Measurements from ENCODE around the gene LENEP. TPM values are rescaled to one million over a fixed set of nuclear protein-coding genes. Genes with fewer than 3 reads are reported as not detected.

The LENEP gene, protein sequence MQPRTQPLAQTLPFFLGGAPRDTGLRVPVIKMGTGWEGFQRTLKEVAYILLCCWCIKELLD
- not detected in 2 replicates for total RNA-seq

GRCh38 chr1:154993572-154994268, at the start of gene LENEP:
LENEP (plus strand) TSS chr1:154993586; CDS start chr1:154993608, 22 bp downstream.

DNA sequence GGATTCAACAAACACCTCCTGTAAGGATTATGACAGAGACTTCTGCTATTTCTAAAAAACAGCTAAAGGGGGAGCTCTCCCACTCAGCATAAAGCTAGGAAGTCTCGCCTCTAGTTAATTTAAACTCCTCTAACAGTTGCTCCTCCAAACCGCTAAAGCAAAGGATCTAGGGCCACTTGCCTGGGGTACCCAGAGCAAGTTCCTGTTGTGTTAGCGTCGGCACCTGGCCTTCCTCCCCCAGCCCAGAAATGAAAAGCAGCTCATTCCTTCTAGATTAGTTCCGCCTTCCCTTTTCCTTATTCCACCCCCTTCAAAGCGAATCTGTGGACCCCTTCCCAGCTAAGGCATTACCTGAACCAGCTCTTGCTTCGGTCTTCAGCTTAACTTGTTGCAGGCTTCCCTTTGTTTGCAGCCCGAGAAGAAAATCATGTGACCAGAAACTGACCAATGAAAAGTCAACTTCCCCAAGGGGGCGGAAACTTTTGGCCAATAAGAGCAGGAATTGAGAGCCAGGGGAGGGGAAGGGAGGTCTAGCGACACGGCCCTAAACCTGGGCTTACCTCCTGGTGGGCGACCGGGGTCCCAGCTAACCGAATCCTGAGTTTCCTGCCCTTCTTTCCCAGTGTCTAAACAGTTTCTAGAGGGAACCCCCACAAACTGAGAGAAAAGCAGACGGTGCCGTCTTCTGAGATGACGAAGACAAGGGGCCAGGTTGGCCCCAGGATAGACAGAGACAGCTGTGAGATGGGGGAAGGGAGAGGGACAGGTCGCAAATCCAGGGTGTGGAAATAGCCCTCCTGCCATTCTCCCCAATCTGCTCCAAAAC, 37.5 kb upstream of the LENEP start, which contains the start of gene PBXIP1:
TSS of gene PBXIP1 (minus strand) at position 382 of the 826 bp plus-strand sequence. CDS start 2,378 bp downstream, outside the sequence.

DNA sequence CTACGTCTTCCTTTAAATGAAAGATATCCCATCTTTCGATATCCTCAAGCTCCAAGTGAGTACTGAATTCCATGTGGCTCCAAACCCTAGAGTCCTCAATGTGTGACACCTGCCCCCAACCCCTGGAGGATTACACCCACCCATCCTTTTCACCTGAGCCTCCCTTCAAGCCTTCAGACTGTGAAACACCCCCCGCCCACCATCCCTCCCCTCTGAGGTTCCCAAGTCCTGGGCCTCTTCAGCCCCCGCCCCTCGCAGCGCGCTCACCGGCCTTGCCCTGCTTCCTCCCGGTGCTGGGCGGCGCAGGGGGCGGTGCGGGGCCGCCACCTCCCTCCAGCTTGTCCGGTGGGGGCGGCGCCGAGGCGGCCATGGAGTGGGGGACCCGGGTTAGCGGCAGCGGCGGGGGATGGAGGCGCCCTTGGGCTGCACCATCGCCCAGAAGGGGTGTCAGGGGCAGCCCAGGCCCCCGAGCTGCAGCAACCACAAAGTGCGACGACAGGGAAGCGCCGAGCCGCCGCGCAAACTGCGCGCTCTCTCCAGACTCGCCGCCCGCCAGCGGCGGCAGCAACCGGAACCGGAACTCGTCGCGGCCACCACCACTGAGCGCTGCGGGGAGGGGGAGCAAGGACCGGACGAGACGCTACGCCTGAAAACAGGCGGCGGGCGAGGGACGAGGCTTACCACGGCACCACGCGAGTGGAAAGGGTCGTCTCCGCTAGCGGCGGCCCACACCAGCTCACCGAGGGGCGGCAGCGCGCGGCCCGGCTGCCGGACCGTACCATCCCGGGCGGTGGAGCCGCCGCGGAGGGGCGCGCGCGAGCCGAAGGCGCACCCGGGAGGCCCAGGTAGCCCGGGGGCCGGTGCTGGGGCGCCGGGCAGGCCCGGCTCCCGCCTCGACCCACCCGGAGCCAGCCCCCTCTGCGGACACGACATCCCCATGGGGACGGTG, 31.9 kb upstream of the LENEP start, which contains the start of gene PYGO2:
TSS of gene PYGO2 (minus strand) at position 576 of the 949 bp plus-strand sequence. CDS start at position 370, 206 bp downstream.

DNA sequence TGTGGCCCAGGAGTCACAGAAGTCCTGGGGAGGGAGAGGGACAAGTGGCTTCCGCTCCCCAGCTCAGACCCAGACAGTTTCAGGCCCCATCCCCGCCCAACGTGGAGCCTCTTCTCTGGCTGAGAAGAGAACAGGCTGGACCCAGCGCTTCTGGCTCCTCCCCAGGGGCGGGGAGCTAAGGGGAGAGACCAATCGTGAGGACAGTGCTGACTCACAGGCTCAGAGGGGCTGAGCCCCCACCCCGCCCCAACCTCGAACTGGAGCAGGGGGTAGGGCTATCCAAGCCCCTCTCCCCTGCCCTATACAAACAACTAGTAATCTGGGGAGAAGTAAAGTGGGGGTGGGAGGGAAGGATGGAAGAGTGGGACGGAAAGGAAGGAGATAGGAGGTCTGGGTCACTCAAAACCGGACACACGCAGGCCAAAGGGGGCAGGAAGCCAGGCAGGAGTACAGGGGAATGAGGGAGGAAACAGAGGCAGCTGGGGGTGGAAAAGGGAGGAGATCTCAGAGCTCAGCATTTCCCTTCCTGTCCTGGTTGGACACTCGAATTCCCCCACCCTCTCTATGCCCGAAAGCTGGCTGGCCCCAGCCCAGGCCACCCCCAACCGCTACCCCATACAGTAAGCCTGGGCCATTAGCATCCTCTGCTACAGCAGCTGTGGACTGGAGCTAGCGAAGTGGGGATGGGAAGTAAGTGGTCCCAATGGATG, 22.6 kb upstream of the LENEP start, which contains the start of gene SHC1:
TSS of gene SHC1 (minus strand) at position 117 of the 710 bp plus-strand sequence. CDS start 221 bp downstream, outside the sequence.

DNA sequence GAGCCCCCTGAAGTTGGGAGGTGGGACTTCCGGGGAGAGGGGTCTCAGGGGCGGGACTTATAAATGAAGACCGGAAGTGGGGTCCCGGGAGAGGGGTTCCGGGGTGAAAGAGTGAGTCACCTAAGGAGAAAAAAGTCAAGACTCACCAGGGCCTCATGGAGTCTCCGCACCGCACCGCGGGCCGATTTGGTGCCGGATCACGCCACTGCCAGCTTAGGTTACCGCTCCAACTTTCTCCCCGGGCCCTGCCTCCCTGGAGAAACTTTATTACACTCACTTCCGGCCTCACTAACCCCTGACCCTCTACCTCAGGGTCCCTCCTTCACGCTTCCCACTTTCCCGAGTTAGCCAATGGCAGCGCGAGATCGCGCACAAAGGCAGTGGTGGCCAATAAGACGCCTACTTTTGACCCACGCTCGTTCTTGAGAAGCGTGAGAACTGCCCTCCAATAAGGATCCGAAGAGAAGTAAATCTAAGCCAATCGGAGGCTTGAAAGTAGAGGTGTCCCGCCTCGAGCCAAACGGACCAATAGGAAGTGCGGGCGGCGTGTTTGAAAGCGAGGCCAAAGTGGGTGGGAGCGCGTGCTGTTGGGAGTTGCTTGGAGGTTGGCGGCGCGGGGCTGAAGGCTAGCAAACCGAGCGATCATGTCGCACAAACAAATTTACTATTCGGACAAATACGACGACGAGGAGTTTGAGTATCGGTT, 19.1 kb upstream of the LENEP start, which contains the start of gene CKS1B:
TSS of gene CKS1B (plus strand) at position 580 of the 706 bp plus-strand sequence. CDS start at position 645, 65 bp downstream.

DNA sequence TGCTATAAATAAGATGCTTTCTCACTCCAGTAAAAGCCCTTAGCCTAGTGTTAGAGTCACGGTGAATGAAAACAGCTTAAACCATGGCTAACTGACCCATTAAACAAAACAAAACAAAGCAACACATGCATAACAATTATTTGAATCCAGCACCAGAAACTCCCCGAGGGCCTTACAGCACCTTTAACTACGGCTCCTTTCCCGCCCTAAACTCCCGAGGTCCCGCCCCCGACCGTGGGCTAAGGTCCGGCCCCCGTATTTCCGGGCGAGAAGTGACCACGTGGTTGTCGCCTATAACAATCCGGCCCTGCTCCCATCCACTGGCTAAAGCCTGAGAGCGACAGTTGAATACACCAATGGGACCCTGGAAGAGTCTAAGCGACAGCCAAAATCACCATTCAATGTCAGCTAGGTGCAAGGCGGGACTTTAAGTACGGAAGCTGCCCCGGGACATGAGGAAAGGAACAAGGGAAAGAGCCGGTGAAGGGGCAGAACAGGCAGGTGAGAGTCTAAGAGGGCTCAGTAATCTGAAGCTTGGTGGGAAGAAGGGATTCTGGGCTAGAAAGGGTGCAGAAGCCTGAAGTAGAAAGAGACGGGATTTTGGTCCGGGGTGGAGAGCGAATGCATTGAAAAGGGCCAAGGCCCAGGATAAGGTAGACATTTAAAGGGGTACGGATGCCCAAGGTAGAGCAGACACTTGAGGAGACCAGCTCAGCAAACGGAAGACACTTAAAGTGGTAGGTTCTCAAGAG, 10.3 kb upstream of the LENEP start, which contains the start of gene FLAD1:
TSS of gene FLAD1 (plus strand) at position 448 of the 752 bp plus-strand sequence. CDS start 351 bp downstream, outside the sequence.

DNA sequence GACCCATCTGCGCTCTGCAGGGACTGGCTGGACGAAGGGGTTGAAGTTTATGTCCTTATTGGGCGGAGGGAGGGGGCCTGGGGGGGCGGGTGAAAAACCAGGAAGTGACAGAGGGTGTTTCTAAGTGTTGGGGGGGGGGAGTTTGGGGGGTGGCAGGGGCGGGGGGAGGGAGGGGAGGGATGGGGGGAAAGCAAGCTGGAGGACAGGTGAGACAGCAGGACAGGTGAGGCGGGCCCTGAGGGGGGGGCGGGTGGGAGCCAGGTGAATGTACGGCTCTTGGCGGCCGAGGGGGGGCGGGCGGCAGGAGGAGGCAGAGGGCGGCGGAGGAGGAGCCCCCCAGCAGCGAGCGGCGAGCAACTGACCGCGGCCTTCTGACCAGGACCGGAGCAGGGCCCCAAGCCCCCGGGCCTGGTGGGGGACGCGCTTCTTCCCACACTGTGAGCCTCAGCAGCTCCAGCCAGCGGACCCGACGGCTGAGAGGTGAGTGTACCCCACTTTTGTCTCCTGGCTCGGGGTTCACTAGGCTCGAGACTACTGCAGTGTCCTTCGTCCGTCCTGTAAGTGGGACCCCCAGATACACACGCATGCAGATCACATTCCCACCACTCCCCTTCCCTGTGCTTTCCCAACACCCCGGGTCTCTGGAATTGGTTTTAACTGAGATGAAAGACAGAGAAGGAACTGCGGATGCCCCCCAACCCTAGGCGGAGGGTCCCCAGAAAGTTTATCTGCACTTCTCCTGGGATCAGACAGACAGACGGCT, 9.3 kb downstream of the LENEP start, which contains the start of gene ZBTB7B:
TSS of gene ZBTB7B (plus strand) at position 339 of the 763 bp plus-strand sequence. CDS start 11,859 bp downstream, outside the sequence.

GRCh38 chr1:155033524-155033923, 40.1 kb downstream of the LENEP start, which contains the start of the genes DCST1 and DCST2:
DCST1 (plus strand) TSS chr1:155033824; CDS start chr1:155034037, 213 bp downstream.
DCST2 (minus strand) TSS chr1:155033781; CDS start chr1:155033701, 80 bp downstream.

Other genes starting within 250 kb of the LENEP start
- 0.10 and 0.19 TPM in 2 replicates for gene KCNN3, start 123.3 kb upstream of the LENEP start, total RNA-seq
- gene PMVK, start 56.9 kb upstream of the LENEP start, total RNA-seq, result 12.0 and 12.4 TPM in 2 replicates
- 65.3 and 66.9 TPM in 2 replicates for gene PBXIP1, start 37.5 kb upstream of the LENEP start, total RNA-seq
- 13.1 and 14.0 TPM in 2 replicates for gene PYGO2, start 31.8 kb upstream of the LENEP start, total RNA-seq
- 255 and 277 TPM in 2 replicates for gene SHC1, start 22.8 kb upstream of the LENEP start, total RNA-seq
- 24.4 and 27.5 TPM in 2 replicates for gene CKS1B, start 18.9 kb upstream of the LENEP start, total RNA-seq
- gene FLAD1, start 10.2 kb upstream of the LENEP start, total RNA-seq, result 10.0 and 13.7 TPM in 2 replicates
- gene ZBTB7B, start 9.2 kb downstream of the LENEP start, total RNA-seq, result 16.1 and 19.1 TPM in 2 replicates
- 0.06 TPM in 1 of 2 replicates, not detected in the other for gene DCST2, start 40.2 kb downstream of the LENEP start, total RNA-seq
- gene DCST1, start 40.2 kb downstream of the LENEP start, total RNA-seq, result not detected in 2 replicates
- gene ADAM15, start 57.7 kb downstream of the LENEP start, total RNA-seq, result 45.5 and 52.4 TPM in 2 replicates
- 9.6 and 9.8 TPM in 2 replicates for gene EFNA4, start 70.2 kb downstream of the LENEP start, total RNA-seq
- 1.2 and 1.8 TPM in 2 replicates for gene EFNA3, start 85.3 kb downstream of the LENEP start, total RNA-seq
- 9.2 and 14.2 TPM in 2 replicates for gene EFNA1, start 134.3 kb downstream of the LENEP start, total RNA-seq
- 21.6 and 28.6 TPM in 2 replicates for gene SLC50A1, start 142.3 kb downstream of the LENEP start, total RNA-seq
- 38.6 and 50.3 TPM in 2 replicates for gene DPM3, start 146.9 kb downstream of the LENEP start, total RNA-seq
- gene KRTCAP2, start 179.7 kb downstream of the LENEP start, total RNA-seq, result 130 and 151 TPM in 2 replicates
- gene TRIM46, start 180.3 kb downstream of the LENEP start, total RNA-seq, result 0.75 and 1.3 TPM in 2 replicates
- gene THBS3, start 214.3 kb downstream of the LENEP start, total RNA-seq, result 10.3 and 16.4 TPM in 2 replicates
- 30.4 and 47.7 TPM in 2 replicates for gene MTX1, start 215.1 kb downstream of the LENEP start, total RNA-seq

Measured in cardiac ventricle fibroblast (primary cell).